Measurements from ENCODE around the gene TEKT4.
"Not testable (repeated sequence)": the region's sequence is repeated elsewhere in the genome, so short reads cannot be mapped to it uniquely, and the experiment has no call there.

GRCh38 chr2:94856856-94857255 is 14.4 kb upstream of the TEKT4 start:
- not testable (repeated sequence) for TF ChIP-seq CTCF (conservative IDR thresholded peaks at IDR 0.05 in 1 of 2, IDR thresholded peaks at IDR 0.05 in 1 of 2; ENCODE audit: extremely low read depth in 1 of 2, insufficient read depth in 1 of 2, low read depth in 1 of 2, low read length in 2 of 2); EZH2 (IDR thresholded peaks at IDR 0.05; ENCODE audit: borderline replicate concordance, low read length)

Measured in mammary epithelial cell (primary cell).